ENCODE measurements around the gene CA12. TPM values are rescaled to one million over a fixed set of nuclear protein-coding genes. Genes with fewer than 3 reads are reported as not detected.
"Not testable (repeated sequence)": the region's sequence is repeated elsewhere in the genome, so short reads cannot be mapped to it uniquely, and the experiment has no call there.

CA12 gene
- total RNA-seq, 1 experiment from 2014 or later = 3.7 TPM

GRCh38 chr15:63322541-63322940, 59.1 kb downstream of the CA12 start:
- H3K27me3 ChIP-seq (replicated peaks) = no peaks in the 10 kb centered on the region
- H3K27ac ChIP-seq = no peak overlapping the region
- H3K4me1 ChIP-seq (replicated peaks) = no peaks in the 10 kb centered on the region
- H3K4me3 ChIP-seq = no peak overlapping the region
- no peak for DNase-seq (ENCODE audit: low read depth in 1 of 2, low spot score in 2 of 2)
- no peaks in the 10 kb centered on the region for H3K9me3 ChIP-seq (replicated peaks)
- no peaks in the 10 kb centered on the region for H3K36me3 ChIP-seq

GRCh38 chr15:63321462-63321861, 60.2 kb downstream of the CA12 start:
- H3K4me3 ChIP-seq = no peak overlapping the region
- no peaks in the 10 kb centered on the region for H3K4me1 ChIP-seq (replicated peaks)
- no peaks in the 10 kb centered on the region for H3K9me3 ChIP-seq (replicated peaks)
- no peak for DNase-seq (ENCODE audit: low read depth in 1 of 2, low spot score in 2 of 2)
- H3K36me3 ChIP-seq = no peaks in the 10 kb centered on the region
- H3K27me3 ChIP-seq (replicated peaks) = no peaks in the 10 kb centered on the region
- no peak overlapping the region for H3K27ac ChIP-seq

- not testable (repeated sequence) for H3K27me3 ChIP-seq (replicated peaks); H3K4me3 ChIP-seq; DNase-seq (ENCODE audit: low read depth in 1 of 2, low spot score in 2 of 2); H3K36me3 ChIP-seq; H3K9me3 ChIP-seq (replicated peaks); H3K4me1 ChIP-seq (replicated peaks); H3K27ac ChIP-seq
Observed at GRCh38 chr15:63320981-63321380, 60.7 kb downstream of the CA12 start.

GRCh38 chr15:63320446-63320845, 61.2 kb downstream of the CA12 start:
- H3K36me3 ChIP-seq; H3K4me1 ChIP-seq (replicated peaks); H3K27me3 ChIP-seq (replicated peaks); H3K27ac ChIP-seq; H3K9me3 ChIP-seq (replicated peaks); DNase-seq (ENCODE audit: low read depth in 1 of 2, low spot score in 2 of 2); H3K4me3 ChIP-seq: not testable (repeated sequence)

GRCh38 chr15:63319065-63319464, 62.6 kb downstream of the CA12 start:
- no peaks in the 10 kb centered on the region for H3K4me1 ChIP-seq (replicated peaks)
- no peaks in the 10 kb centered on the region for H3K27me3 ChIP-seq (replicated peaks)
- no peak overlapping the region for H3K4me3 ChIP-seq
- no peaks in the 10 kb centered on the region for H3K36me3 ChIP-seq
- no peaks in the 10 kb centered on the region for H3K9me3 ChIP-seq (replicated peaks)
- no peak for DNase-seq (ENCODE audit: low read depth in 1 of 2, low spot score in 2 of 2)
- no peak overlapping the region for H3K27ac ChIP-seq

- H3K27me3 ChIP-seq (replicated peaks) = no peaks in the 10 kb centered on the region
Observed at GRCh38 chr15:63318344-63318743, 63.3 kb downstream of the CA12 start.

GRCh38 chr15:63314409-63314808, 67.2 kb downstream of the CA12 start:
- H3K4me1 ChIP-seq (replicated peaks) = no peaks in the 10 kb centered on the region
- no peak for DNase-seq (ENCODE audit: low read depth in 1 of 2, low spot score in 2 of 2)

More at GRCh38 chr15:63318344-63318743, 63.3 kb downstream of the CA12 start:
- Histone ChIP-seq H3K36me3 (no peaks in the 10 kb centered on the region), H3K9me3 (replicated peaks) (no peaks in the 10 kb centered on the region), H3K27ac (no peak overlapping the region), H3K4me1 (replicated peaks) (no peaks in the 10 kb centered on the region), H3K4me3 (no peak overlapping the region)
- DNase-seq (ENCODE audit: low read depth in 1 of 2, low spot score in 2 of 2) = no peak

GRCh38 chr15:63313825-63314224, 67.8 kb downstream of the CA12 start:
- H3K36me3 ChIP-seq = no peaks in the 10 kb centered on the region
- no peaks in the 10 kb centered on the region for H3K27me3 ChIP-seq (replicated peaks)
- no peak for DNase-seq (ENCODE audit: low read depth in 1 of 2, low spot score in 2 of 2)
- H3K9me3 ChIP-seq (replicated peaks) = no peaks in the 10 kb centered on the region
- H3K4me3 ChIP-seq = no peak overlapping the region
- H3K27ac ChIP-seq = no peak overlapping the region
- no peaks in the 10 kb centered on the region for H3K4me1 ChIP-seq (replicated peaks)

More at GRCh38 chr15:63314409-63314808, 67.2 kb downstream of the CA12 start:
- Histone ChIP-seq H3K4me3 (no peak overlapping the region), H3K27me3 (replicated peaks) (no peaks in the 10 kb centered on the region), H3K36me3 (no peaks in the 10 kb centered on the region), H3K9me3 (replicated peaks) (no peaks in the 10 kb centered on the region), H3K27ac (no peak overlapping the region)

GRCh38 chr15:63312286-63312685, 69.4 kb downstream of the CA12 start:
- H3K9me3 ChIP-seq (replicated peaks) = no peaks in the 10 kb centered on the region
- no peak overlapping the region for H3K4me3 ChIP-seq
- DNase-seq (ENCODE audit: low read depth in 1 of 2, low spot score in 2 of 2) = no peak
- H3K4me1 ChIP-seq (replicated peaks) = no peaks in the 10 kb centered on the region
- no peaks in the 10 kb centered on the region for H3K27me3 ChIP-seq (replicated peaks)
- H3K27ac ChIP-seq = no peak overlapping the region
- no peaks in the 10 kb centered on the region for H3K36me3 ChIP-seq

- no peaks in the 10 kb centered on the region for H3K9me3 ChIP-seq (replicated peaks)
- no peaks in the 10 kb centered on the region for H3K27me3 ChIP-seq (replicated peaks)
- H3K27ac ChIP-seq = no peak overlapping the region
- DNase-seq (ENCODE audit: low read depth in 1 of 2, low spot score in 2 of 2) = no peak
- H3K4me1 ChIP-seq (replicated peaks) = no peaks in the 10 kb centered on the region
- no peak overlapping the region for H3K4me3 ChIP-seq
- peaks cover 11% of the 10 kb centered on the region for H3K36me3 ChIP-seq
Observed at GRCh38 chr15:63310646-63311045, 71.0 kb downstream of the CA12 start.

GRCh38 chr15:63308947-63309346, 72.7 kb downstream of the CA12 start:
- Histone ChIP-seq H3K27ac (no peak overlapping the region), H3K36me3 (peaks cover 24% of the 10 kb centered on the region), H3K27me3 (replicated peaks) (no peaks in the 10 kb centered on the region), H3K4me1 (replicated peaks) (no peaks in the 10 kb centered on the region), H3K4me3 (no peak overlapping the region), H3K9me3 (replicated peaks) (no peaks in the 10 kb centered on the region)
- no peak for DNase-seq (ENCODE audit: low read depth in 1 of 2, low spot score in 2 of 2)

GRCh38 chr15:63308491-63308890, 73.2 kb downstream of the CA12 start:
- Histone ChIP-seq H3K4me3 (no peak overlapping the region), H3K9me3 (replicated peaks) (no peaks in the 10 kb centered on the region), H3K36me3 (peaks cover 29% of the 10 kb centered on the region), H3K4me1 (replicated peaks) (no peaks in the 10 kb centered on the region), H3K27ac (no peak overlapping the region), H3K27me3 (replicated peaks) (no peaks in the 10 kb centered on the region)
- no peak for DNase-seq (ENCODE audit: low read depth in 1 of 2, low spot score in 2 of 2)

- Histone ChIP-seq H3K36me3 (peaks cover 45% of the 10 kb centered on the region), H3K4me3 (no peak overlapping the region), H3K9me3 (replicated peaks) (no peaks in the 10 kb centered on the region), H3K4me1 (replicated peaks) (no peaks in the 10 kb centered on the region), H3K27me3 (replicated peaks) (no peaks in the 10 kb centered on the region), H3K27ac (no peak overlapping the region)
- no peak for DNase-seq (ENCODE audit: low read depth in 1 of 2, low spot score in 2 of 2)
Observed at GRCh38 chr15:63306492-63307073, 75.1 kb downstream of the CA12 start.

- DNase-seq (ENCODE audit: low read depth in 1 of 2, low spot score in 2 of 2) = no peak
- no peaks in the 10 kb centered on the region for H3K9me3 ChIP-seq (replicated peaks)
- H3K4me1 ChIP-seq (replicated peaks) = no peaks in the 10 kb centered on the region
- H3K27ac ChIP-seq = no peak overlapping the region
- no peaks in the 10 kb centered on the region for H3K27me3 ChIP-seq (replicated peaks)
- no peak overlapping the region for H3K4me3 ChIP-seq
- H3K36me3 ChIP-seq = peaks cover 45% of the 10 kb centered on the region
Observed at GRCh38 chr15:63305260-63305659, 76.4 kb downstream of the CA12 start.

- Histone ChIP-seq H3K4me3 (no peak overlapping the region), H3K9me3 (replicated peaks) (no peaks in the 10 kb centered on the region), H3K27ac (no peak overlapping the region), H3K36me3 (peaks cover 50% of the 10 kb centered on the region), H3K27me3 (replicated peaks) (no peaks in the 10 kb centered on the region), H3K4me1 (replicated peaks) (no peaks in the 10 kb centered on the region)
- DNase-seq (ENCODE audit: low read depth in 1 of 2, low spot score in 2 of 2) = no peak
Observed at GRCh38 chr15:63301088-63301487, 80.6 kb downstream of the CA12 start.
